Activated T-cell treated with anti-CD3 and anti-CD28 coated beads for 1 hour (primary cell): ENCODE measurements around the gene SYNJ1.
"Not testable (repeated sequence)": the region's sequence is repeated elsewhere in the genome, so short reads cannot be mapped to it uniquely, and the experiment has no call there.

ENCODE experiments used
- DNase-seq: peaks from one replicate; pipeline ENCODE4 v3.0.0-alpha.2; 2020; ENCODE audit warnings: low read depth

The SYNJ1 gene

DNA sequence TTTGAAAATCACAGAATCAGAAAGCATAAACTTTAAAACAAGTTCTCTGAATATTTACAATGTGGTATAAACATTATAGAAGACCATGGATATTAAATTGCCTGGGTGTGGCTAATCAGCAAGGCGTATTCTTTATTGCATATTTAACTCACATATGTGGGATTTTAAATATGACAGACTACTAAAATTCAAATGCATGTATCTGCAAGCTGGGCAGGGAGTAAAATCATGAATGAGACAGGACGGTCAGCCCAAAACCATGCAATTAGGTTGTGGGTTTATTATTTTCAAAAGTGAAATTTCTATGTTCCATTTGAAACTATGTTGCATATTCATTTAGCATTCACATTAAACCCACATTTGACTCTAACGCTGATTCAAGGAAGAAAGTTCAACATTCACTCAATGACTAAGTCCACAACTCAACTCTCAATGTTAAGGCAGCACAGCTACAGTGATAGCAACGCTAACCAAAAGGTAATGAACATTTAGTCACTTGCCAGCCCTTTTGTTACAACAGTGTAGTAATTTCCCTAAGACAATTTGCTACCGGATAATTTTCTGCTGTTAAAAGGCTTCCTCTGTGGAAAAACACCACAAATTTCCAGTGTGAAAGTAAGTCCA, 6.3 kb upstream of the SYNJ1 start:
- DNase-seq: no peak

DNA sequence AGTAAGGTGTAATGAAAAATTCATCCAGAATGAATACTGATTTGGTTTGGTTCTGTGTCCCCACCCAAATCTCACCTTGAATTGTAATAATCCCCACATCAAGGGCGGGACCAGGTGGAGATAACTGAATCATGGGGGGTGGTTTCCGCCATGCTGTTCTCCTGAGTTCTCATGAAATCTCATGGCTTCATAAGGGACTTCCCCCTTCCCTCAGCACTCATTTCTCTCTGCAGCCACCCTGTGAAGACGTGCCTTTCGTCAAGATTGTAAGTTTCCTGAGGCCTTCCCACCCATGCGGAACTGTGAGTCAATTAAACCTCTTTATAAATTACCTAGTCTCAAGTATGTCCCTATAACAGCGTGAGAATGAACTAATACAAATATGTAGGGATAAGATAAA, 5.5 kb upstream of the SYNJ1 start:
- DNase-seq: no peak

DNA sequence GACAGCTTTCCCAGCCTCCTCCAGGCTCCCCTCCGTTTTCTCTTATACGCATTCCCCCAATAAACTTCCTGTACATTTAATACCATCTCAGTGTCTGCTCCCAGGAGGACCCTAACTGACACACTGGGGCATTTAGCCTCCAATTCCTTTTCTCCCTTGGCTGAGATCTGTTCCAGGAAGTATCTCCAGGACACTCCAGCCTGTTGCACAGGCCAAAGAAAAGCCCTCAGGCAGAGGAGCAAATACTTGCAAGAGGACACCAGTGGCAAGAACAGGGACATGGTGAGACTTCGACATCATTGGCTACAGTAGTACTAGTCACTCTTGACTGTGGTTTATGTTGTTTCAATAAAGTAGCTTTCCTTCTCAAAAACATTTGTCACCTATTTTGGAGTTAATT, 4.7 kb upstream of the SYNJ1 start:
- no peak for DNase-seq

DNA sequence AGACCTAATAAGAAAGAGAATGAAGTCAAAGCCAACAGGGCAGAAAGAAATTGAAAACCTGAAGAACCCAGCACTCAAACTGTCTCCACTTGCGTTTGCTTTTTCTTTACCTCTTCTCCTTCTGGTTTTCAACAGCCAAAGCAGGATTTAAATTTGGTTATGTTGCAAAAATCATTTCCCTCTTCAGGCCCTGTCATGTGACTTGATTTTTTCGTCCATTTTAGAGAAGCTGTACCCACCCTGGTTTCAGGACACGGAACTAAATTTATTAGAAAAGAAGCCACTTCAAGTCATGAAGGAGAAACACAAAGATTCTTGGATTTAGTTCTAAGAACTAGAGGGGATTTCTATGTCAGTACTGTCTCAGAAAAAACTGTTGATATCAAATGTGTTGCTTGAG, 1.0 kb upstream of the SYNJ1 start:
- no peak for DNase-seq

DNA sequence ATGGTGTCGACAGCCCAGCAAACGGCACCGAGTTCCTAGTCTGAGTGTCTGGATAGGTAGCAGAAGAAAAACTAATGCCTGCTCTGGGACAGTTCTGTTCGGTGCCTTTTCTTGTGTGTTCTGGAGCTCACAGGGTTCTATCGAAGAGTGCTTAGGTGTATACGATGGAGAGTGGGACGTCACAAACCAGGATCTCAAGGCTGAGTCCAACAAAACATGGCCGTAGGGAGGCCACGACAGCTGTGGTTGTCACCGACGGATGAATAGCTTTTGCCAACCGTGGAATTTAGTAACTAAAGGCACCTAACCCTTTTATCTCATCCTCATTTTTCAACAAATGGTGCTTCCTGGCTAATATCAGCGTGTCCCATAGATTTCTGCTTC, 635 bp upstream of the SYNJ1 start:
- DNase-seq: no peak

DNA sequence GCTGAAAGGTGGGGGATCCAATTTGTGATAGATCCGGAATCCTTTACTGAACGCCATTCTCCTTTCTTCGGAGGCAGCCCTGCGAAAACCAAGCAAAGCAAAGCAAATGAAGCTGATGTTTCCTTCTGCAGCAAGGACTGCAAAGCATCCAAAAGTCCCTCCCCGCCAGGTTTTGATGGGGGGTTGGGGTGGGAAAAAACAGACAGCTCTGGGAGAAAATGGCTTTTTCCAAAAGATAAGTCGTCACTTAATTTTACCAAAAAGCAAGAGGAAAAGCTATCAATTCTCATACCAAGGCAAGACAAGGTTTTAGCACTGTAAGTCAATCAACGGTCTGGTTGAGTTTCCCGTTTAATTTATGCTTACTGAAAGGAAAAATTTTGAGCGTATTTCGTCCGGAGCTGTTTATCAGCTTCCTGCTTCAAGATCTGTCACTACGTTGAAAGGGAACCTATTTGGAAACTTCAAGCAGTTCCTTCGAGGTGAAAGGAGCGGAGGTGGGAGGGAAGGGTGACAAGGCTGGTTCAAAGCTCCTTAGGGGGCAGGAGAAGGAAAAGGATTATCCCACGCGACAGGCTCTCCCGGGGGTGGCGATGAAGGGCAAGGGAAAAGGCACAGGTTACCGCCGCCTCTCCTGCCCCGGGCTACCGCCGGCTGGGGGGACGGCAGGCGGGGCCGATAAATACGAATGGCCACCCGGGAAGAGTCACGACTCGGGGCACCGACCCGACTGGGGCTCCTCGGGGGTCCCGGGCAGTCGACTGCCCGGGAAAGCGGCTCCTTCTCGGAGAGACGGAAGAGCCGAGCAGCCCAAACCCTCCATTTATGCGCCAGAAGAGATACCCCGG, 750 bp downstream of the SYNJ1 start:
- peak; percentile 11 for DNase-seq

DNA sequence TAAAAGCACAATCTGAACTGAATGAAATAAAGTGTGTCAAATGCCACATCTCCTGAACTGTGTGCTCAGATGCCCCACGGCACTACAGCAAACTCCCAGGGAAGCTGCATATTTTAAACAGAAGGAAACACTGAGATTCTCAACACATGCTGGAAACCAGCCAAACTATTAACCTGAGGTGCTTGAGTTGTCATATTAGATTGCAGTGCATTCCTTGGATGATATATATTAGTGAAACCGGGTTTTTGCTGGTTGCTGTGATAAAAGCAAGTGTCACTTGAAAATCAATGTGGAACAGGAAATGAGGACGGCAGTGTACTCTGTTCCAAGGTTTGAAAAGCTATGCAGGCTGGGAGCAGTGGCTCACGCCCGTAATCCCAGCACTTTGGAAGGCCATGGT, 8.7 kb downstream of the SYNJ1 start:
- DNase-seq: no peak

DNA sequence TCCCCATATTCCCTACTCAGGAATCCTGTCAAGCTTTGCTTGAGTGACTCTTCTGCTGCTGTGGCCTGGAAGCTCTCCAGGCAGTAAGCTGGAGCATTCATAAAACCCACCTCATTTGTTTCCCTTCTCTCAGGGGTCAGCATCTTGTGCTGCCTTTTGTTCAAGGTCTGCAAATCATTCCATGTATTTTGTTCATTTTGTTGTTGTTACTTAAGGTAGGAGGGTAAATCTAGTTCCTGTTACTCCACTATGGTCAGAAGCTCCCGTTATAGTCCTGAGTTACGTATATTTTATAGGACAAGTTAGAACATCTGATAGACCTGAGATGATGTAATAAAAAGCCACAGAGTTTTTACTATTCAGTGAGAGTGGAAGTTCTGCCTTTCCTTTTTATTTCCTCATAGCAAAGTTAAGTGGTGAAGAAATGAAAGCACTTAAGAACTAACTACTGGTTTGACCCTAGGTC, 9.9 kb downstream of the SYNJ1 start:
- DNase-seq: no peak

DNA sequence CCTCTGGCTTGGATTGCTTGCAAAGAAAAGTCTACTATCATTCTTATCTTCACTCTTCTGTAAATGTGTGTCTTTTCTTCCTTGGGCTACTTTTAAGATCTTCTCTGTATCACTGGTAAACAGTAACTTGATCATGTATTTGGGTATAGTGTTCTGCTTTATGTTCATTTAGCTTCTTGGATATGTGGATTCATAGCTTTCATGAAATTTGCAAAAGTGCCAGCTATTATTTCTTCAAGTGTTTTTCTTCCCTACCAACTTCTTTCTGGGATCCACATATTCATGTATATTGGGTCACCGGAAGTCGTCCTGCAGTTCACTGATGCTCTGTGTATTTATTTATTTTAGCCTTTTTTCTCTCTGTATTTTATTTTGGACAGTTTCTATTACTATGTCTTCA, 11.3 kb downstream of the SYNJ1 start:
- DNase-seq: no peak

DNA sequence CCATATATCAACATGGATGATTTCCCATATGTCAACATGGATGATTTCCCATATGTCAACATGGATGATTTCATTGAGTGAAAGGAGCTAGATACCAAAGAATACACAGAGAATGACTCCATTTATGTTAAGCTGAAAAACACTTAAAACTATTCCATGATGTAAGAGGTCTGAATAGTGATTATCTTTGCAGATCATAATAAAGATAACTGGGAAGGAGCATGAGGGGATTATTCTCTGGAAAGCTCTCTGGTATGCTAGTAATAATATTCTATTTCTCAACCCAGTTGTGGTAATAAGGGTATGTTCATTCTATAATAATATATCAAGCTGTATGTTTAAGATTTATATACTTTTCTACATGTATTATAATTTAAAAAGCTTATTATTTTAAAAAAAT, 14.1 kb downstream of the SYNJ1 start:
- no peak for DNase-seq

DNA sequence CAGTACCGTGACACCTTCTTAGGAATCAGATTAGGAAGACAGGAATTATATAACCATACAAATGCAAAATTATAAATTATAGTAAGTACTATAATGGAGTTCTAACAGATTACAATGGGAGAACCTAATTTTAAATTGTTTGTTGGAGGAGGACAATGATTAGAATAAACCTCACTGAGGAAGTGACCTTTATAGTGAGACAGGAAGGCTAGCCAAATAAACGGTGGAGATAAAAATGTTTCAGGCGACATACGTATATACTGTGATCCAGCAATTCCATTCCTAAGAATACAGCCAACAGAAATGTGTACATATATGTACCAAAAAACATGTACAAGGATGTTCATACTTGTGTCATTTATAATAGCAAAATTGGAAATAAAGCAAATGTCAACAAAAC, 15.2 kb downstream of the SYNJ1 start:
- no peak for DNase-seq

DNA sequence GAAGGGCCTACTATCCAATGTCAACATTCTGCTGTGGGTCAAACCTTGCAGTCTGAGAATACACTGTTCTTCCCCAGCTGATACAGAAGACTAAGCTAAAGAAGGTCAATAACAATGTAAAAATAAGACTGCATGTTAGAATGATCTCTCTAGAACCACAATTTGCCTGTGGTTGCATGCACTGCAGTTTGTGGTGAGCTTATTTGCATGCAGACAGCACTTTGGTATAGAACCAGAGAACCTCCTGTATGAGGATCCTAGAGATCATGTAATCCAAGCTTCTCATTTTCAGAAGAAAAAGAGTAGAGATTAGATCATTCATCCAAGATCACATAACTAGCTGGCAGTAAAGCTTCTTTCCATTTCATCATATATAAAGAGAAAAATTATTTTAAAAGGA, 15.8 kb downstream of the SYNJ1 start:
- no peak for DNase-seq

DNA sequence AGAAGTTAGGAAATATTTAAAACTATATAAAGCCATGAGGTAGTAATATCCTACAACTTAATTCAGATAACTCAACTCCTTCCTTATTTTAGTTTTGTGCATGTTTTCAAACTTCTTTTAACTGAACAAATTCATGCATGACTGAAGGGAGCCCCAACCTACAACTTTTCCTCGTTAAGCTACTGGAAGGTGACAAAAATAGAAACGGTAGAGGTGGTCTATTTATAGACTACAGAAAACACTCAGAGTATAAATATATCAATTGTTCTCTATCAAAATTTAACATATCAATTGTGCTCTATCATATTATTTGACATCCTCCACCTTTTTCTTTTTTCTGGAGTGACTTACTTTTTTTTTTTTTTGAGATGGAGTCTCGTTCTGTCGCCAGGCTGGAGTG, 16.8 kb downstream of the SYNJ1 start:
- no peak for DNase-seq

DNA sequence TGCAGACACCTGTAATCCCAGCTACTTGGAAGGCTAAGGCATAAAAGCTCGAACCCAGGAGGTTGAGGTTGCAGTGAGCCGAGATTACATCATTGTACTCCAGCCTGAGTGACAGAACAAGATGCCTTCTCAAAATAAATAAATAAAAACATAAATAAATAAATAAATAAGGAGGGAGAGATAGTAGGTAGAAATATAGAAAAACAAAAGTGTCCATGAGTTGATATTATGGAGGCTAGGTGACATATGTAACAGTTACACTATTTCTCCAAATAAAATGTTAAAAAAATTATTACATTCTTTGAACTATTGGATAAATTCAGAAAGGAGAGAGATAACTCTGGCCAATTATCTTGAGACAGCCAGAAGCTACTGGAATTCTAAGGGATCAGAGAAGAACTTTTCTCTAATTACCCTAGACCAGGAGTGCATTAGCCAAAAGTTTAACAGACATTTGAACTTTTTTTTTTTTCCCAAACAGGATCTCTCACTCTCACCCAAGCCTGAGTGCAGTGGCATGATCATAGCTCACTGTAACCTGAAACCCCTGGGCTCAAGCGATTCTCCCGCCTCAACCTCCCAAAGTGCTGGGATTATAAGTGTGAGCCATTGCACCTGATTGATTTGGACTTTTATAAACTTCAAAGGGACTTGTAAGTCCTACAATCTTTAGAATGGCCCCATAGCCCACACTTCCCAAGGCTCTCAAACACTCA, 17.6 kb downstream of the SYNJ1 start:
- no peak for DNase-seq

DNA sequence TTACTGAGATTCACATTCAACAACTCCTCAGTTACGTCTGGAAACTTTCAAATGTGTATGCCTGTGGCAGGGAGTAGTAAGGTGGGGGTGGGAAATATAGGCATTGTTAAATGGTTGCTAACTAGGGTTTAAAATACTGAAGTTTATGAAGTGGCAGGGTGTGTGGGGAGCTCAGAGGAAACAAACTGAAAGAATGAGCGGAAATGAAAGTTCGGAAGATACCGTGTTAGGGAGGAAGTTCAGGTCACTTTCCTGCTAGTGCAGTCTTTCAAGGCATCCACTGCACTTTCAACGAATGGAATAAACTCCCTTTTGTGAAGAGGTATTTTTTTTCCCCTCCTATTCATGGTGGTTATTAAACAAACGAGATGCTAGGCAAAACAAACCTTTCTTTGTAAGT, 19.7 kb downstream of the SYNJ1 start:
- no peak for DNase-seq

DNA sequence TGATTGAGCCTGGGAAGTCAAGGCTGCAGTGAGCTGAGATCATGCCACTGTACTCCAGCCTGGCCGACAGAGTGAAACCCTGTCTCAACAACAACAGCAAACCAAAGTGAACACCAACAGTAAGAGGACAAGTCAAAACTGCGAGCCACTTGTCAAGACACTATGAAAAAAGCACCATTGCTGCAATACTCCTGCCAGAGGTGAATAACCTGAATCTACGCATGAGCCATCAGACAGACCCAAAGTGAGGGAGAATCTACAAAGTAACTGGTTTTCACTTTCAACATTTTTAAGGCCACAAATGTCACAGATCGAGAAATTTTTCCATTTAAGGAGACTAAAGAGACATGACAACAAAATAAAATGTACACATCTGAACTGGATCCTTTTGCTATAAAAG, 21.9 kb downstream of the SYNJ1 start:
- no peak for DNase-seq

DNA sequence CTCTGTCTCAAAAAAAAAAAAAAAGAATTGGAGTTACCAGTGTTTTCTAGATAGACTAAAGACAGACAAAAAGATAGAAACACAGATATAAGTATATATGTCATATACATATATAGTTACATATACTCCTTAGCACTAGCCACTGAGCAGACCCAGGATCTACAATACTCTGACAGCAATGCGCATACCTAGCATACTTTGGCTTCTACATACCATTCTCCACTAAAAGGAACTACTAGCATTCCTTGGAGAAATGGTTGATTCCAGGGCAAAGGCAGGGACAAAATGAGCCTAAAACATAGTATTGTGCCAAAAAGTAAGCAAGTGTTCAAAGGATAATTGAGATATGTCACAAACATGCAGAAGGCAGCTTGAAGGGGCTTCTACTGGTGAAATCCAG, 22.7 kb downstream of the SYNJ1 start:
- DNase-seq: no peak

DNA sequence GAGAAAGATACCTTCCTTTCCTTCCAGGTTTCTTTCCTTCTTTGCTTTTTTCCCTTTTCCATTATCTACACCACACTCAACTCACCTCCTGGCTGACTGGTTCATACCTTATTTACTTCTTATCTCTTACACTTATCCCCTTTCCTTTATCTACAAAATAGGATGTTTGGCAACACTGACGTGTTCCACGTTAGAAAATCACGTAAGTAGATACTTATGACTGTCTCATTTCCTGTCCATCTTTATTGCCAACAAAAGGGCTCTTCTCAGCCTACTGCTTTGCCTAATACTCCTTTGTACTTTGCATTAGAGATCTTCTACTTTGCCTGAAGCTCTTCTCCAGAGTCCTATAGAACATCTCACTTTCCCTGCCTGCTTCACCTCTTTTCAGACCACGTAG, 25.1 kb downstream of the SYNJ1 start:
- DNase-seq: no peak

DNA sequence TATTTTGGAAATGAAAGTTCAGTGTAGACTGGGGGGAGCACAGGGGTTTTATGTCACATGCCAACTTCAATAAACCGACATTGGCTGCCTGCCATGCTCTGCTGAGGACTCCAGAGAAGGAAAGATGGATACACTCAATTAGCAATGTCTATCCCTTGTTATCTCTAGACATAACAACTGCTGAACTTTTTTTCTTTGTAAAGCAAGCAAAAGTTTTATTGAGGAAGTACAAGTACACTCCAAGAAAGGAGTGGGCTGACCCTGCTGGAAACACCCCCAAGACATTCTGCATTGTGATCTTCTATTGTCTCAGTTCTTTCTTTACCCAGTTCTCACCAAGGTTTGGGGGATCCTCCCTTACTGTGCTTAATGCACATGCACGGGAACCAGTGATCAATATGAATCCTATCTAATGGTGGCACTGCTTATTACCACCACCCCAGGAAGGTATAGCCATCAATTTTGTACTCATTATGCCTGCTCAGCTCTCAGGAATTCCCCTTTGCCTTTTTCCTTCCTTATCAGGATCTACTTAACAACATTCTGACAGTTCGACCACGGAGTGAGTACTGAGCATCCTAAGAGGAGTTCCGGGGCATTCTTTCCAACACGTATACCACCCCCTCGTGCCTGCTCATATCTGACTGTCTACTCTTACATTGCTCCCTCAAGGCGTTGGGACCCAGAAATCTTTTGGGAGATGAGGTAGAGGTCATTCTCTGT, 28.7 kb downstream of the SYNJ1 start:
- no peak for DNase-seq

DNA sequence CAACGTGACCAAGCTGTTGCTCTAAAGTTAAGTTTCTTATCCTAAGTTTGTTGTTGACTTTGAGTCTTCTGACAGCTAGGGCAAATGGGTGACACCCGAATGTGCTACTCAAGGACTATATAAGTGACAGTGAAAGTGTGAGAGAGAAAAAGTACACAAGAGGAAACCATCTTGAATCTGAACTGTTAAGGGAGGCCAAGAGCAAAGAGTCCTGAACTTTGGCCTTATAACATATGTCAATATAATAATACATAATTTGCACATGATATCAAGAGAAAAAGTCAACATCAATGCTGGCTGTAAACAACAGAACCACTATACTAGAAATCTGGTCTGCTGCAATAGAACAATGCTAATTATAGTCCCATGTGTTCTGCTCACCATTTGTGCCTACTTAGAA, 29.5 kb downstream of the SYNJ1 start:
- no peak for DNase-seq

DNA sequence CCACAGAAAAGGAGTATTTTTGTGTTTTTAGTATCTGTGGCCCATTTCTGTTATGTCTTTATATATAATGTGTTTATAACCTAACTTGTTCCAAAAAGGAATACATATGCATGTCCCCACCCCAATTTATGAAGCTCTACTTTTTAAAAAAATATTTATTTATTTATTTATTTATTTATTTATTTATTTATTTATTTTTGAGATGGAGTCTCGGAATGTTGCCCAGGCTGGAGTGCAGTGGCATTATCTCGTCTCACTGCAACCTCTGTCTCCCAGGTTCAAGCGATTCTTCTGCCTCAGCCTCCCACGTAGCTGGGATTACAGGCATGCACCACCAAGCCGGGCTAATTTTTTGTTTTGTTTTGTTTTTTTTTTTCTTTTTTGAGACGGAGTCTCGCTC, 32.3 kb downstream of the SYNJ1 start:
- DNase-seq: not testable (repeated sequence)

DNA sequence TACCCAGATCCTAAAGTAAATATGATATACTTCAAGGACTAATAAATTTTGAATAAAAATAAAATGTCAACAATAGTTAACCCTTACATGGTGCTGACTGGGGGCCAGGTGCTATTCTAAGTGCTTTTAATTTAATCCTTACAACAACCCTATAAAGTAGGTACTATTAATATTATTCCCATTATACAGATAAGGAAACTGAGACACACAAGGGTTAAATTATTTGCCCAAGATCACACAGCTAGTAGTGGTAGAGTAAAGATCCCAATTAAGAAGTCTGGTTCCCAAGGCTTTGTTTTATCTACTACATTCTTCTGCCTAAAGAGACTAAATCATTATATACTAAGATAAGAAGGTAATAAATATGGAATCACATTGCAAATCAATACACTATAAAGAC, 34.2 kb downstream of the SYNJ1 start:
- DNase-seq: no peak

DNA sequence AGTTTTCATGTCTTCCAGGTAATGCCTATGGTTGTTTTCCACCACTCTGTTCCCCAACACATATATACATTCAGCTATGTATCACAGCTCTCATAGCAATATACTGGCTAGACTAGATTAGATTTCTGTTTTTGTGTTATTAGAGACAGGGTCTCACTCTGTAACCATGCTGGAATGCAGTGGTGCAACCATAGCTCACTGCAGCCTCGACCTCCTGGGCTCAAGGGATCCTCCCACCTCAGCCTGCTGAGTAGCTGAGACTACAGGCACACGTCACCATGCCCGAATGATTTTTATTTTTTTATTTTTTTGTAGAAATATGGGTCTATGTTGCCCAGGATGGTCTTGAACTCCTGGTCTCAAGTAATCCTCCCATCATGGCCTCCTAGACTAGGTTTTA, 37.7 kb downstream of the SYNJ1 start:
- DNase-seq: no peak
